ENCODE results near the gene PRR13.

GRCh38 chr12:53480491-53481442, 39.2 kb downstream of the PRR13 start:
- no peak for TF ChIP-seq POLR2A (IDR thresholded peaks at IDR 0.05)
- no peak for TF ChIP-seq CTCF (IDR thresholded peaks at IDR 0.05)
- TF ChIP-seq POLR2AphosphoS5 (IDR thresholded peaks at IDR 0.05), result no peak
